Measurements from ENCODE around the gene GRB10.

- no peak for TF ChIP-seq FOXK2 (IDR thresholded peaks at IDR 0.05)
- no peak for TF ChIP-seq FOXA1 (IDR thresholded peaks at IDR 0.05)
Observed at GRCh38 chr7:50824882-50825281, 42.2 kb upstream of the GRB10 start.
